Measurements from ENCODE around the gene UVSSA. TPM values are rescaled to one million over a fixed set of nuclear protein-coding genes. Genes with fewer than 3 reads are reported as not detected.
"Not testable (repeated sequence)": the region's sequence is repeated elsewhere in the genome, so short reads cannot be mapped to it uniquely, and the experiment has no call there.

The UVSSA gene
- total RNA-seq, 4 donors from 2014 or later, result 13.5 to 114 (median 34.2) TPM

DNA sequence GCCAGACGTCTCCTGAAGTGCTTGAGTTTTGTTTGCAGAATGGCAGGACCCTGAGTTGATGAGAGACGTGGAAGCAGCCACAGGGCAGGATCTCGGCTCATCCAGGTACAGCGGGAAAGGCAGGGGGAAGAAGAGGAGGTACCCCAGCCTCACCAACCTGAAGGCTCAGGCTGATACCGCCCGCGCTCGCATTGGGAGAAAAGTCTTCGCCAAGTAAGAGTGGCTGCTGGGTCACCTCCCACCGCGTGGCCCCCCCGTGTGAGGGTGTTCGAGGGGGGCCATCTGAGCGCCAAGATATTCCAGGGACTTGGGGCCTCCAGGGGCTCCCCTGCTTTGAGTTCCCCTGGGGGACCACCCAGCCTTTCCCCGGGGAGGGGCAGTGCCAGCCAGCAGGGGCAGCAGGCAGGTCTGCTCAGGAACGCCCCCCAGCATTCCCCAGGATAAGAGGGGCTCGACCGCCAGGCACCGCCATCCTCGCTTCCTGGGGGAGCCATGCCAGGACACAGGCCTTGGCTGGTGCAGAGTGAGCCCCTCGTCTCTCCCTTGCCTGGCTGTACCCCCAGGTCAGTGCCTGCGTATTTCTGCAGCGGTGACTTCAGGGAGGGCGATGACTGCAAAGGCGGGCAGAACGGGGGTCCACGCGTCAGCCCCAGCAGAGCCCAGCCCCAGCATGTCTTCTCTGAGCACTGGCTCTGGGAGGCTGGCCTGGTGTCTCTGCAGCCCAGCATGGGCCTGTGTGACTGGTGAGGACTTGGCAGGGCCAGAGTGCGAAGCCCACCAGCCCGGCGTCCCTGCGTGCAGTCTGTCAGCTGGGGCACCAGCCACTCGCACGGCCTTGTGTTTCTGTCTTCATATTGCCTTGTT, 37.0 kb downstream of the UVSSA start:
- intact Hi-C loops (cut with DNase I; ENCODE audit: low total_unique reads) (no loop called here), in situ Hi-C loops (cut with MboI; ENCODE audit: low pct_ligation_motif_present in 1 of 4, low pct_unique_long_range_greater_than_20kb in 1 of 4, low sequenced_read_pairs in 3 of 4) (no loop called here)
- Histone ChIP-seq H3K27ac (no peak overlapping the region), H3K4me1 (no peaks in the 10 kb centered on the region), H3K4me3 (no peak overlapping the region), H3K27me3 (no peaks in the 10 kb centered on the region), H3K36me3 (peaks cover 0 to 15% (median 5%) of the 10 kb centered on the region in 4 donors), H3K9me3 (peaks cover 7 to 8% of the 10 kb centered on the region in 2 donors)
- no peak for DNase-seq
- TF ChIP-seq EP300 (IDR thresholded peaks at IDR 0.05; ENCODE audit: low read depth) (no peak), POLR2A (IDR thresholded peaks at IDR 0.05) (no peak), POLR2AphosphoS5 (IDR thresholded peaks at IDR 0.05) (no peak), CTCF (IDR thresholded peaks at IDR 0.05) (no peak)
- WGBS, 2 donors (ENCODE audit: low coverage in 1 of 2), result 94% methylated on average over 32 of the region's 34 CpGs; no CpG with 5 or more reads in 1 of the 2 donors

DNA sequence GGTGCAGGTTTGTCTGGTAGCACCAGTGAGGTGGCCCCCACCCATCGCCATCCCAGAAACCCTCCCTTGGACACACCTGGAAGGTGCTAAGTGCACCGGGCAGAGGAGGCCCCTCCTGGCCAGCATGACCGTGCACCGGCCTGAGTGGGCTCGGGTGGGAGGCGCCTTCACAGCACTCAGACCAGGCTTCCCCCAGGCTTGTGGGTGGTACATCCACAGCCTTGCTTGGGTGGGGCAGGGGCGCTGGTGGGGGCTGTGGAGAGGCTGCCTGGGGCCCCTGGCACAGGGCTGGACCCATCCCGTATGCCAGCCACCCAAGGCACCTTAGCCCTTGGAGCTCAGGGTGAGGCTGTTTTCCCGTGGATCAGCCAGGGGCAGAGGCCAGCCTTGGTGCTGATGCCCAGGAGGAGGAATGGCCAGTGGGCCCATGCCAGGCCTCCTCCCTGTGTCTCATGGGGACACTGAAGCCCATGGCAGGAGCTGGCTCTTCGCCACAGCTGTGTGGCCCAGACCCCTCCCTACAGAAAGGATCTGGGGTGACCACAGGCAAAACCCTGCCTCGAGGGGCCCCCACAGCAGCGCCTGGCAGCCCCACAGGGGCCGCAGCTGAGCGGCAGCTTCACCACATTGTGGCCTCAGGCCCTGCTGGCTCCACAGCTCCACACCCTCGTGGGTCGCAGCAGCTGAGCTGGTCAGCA, 37.8 kb downstream of the UVSSA start:
- no peak for DNase-seq
- intact Hi-C loops (cut with DNase I; ENCODE audit: low total_unique reads) (no loop called here), in situ Hi-C loops (cut with MboI; ENCODE audit: low pct_ligation_motif_present in 1 of 4, low pct_unique_long_range_greater_than_20kb in 1 of 4, low sequenced_read_pairs in 3 of 4) (no loop called here)
- Histone ChIP-seq H3K27me3 (no peaks in the 10 kb centered on the region), H3K36me3 (peaks cover 0 to 15% (median 7%) of the 10 kb centered on the region in 4 donors), H3K9me3 (peaks cover 9 to 10% of the 10 kb centered on the region in 2 donors), H3K4me3 (no peak overlapping the region), H3K27ac (no peak overlapping the region), H3K4me1 (no peaks in the 10 kb centered on the region)
- 90 to 93% methylated on average over 2 to 16 of the region's 16 CpGs for WGBS, 2 donors (ENCODE audit: low coverage in 1 of 2)
- TF ChIP-seq CTCF (IDR thresholded peaks at IDR 0.05), result no peak
- no peak for TF ChIP-seq POLR2A (IDR thresholded peaks at IDR 0.05)
- no peak for TF ChIP-seq EP300 (IDR thresholded peaks at IDR 0.05; ENCODE audit: low read depth)
- TF ChIP-seq POLR2AphosphoS5 (IDR thresholded peaks at IDR 0.05), result no peak

DNA sequence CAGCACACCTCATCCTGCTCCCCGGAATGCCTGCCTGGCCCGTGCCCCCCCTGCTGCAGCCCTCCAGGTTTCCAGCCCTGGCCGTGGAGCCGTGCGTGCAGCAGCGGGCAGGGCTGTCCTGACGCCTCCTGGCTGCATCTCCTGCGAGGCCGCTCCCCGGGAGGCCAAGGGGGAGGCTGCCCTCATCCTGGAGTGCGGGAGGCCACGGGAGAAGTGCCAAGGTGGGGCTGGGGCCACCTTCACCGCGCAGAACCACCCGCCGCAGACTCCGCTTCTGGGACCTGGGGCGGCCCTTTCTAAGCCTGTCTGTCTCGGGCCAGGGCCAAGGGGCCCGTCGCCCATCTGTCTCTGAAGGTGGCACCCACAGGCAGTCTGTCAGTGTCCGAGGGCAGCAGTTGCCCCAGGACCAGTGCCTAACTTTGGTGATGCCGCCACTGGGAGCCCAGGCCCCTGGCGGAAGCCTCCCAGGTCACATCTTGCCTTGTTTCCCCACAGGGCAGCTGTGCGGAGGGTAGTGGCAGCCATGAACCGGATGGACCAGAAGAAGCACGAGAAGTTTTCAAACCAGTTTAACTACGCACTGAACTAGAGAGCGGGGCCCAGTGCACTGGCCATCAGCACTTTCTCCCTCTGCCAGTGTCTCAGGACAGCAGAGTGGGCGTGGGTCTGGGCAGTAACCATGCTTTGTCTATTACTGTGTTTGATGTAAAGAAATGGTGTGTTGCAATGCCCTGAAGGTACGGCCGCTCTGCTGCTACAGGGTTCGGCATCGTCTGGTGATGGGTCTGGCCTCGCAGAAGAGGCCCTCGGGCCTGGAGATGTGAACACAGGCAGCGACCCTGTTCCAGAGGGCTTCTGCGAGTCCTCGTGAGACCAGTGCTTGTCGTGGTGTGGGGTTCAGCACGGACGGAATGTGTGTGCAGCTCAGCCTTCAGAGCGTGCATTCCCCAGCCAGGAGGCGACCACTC, 38.6 kb downstream of the UVSSA start:
- H3K27me3 ChIP-seq, result no peaks in the 10 kb centered on the region
- in situ Hi-C loops (cut with MboI; ENCODE audit: low pct_ligation_motif_present in 1 of 4, low pct_unique_long_range_greater_than_20kb in 1 of 4, low sequenced_read_pairs in 3 of 4) (no loop called here), intact Hi-C loops (cut with DNase I; ENCODE audit: low total_unique reads) (no loop called here)
- no peak for DNase-seq
- H3K4me3 ChIP-seq, result no peak overlapping the region
- TF ChIP-seq POLR2A (IDR thresholded peaks at IDR 0.05), result no peak
- TF ChIP-seq POLR2AphosphoS5 (IDR thresholded peaks at IDR 0.05), result no peak
- no peak for TF ChIP-seq EP300 (IDR thresholded peaks at IDR 0.05; ENCODE audit: low read depth)
- TF ChIP-seq CTCF (IDR thresholded peaks at IDR 0.05), result no peak
- 97 to 100% methylated on average over 1 to 39 of the region's 44 CpGs for WGBS, 2 donors (ENCODE audit: low coverage in 1 of 2)
- peaks cover 0 to 15% (median 7%) of the 10 kb centered on the region in 4 donors for H3K36me3 ChIP-seq
- peaks cover 9 to 10% of the 10 kb centered on the region in 2 donors for H3K9me3 ChIP-seq
- no peaks in the 10 kb centered on the region for H3K4me1 ChIP-seq
- H3K27ac ChIP-seq, result no peak overlapping the region

DNA sequence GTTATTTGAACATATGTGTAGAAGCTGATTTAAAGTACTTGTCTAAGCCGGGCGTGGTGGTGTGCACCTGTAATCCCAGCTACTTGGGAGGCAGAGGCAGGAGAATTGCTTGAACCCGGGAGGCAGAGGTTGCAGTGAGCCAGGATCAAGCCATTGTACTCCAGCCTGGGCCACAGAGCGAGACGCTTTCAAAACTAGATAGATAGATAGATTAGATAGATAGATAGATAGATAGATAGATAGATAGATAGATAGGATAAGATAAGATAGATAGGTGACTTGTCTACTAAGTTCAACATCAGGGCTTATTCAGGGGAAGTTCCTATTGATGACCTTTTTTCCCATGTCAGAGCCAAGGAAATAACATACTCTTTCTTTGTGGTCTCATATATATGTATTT, 46.4 kb downstream of the UVSSA start:
- WGBS, 2 donors (ENCODE audit: low coverage in 1 of 2), result 99 to 100% methylated on average over 4 to 5 of the region's 5 CpGs
- H3K27me3 ChIP-seq; H3K4me1 ChIP-seq; H3K27ac ChIP-seq; in situ Hi-C loops (cut with MboI; ENCODE audit: low pct_ligation_motif_present in 1 of 4, low pct_unique_long_range_greater_than_20kb in 1 of 4, low sequenced_read_pairs in 3 of 4); DNase-seq; intact Hi-C loops (cut with DNase I; ENCODE audit: low total_unique reads); H3K4me3 ChIP-seq: not testable (repeated sequence)
- Histone ChIP-seq H3K9me3 (peaks cover 7 to 11% of the 10 kb centered on the region in 2 donors), H3K36me3 (peaks cover 0 to 29% (median 8%) of the 10 kb centered on the region in 4 donors)
